Measurements from ENCODE around the gene NOXRED1. TPM values are rescaled to one million over a fixed set of nuclear protein-coding genes. Genes with fewer than 3 reads are reported as not detected.
A peak's percentile ranks its signal among the peaks of the same experiment; 100 is the strongest.

The NOXRED1 gene
- polyA plus RNA-seq, 1 experiment: 0.18 TPM

- no peaks in the 10 kb centered on the region for H3K27me3 ChIP-seq (ENCODE audit: control insufficient read depth, insufficient read depth, low read length)
- peaks cover 15% of the 10 kb centered on the region for H3K36me3 ChIP-seq (ENCODE audit: control insufficient read depth, insufficient read depth, low read length)
- CTCF ChIA-PET: interaction anchor here (0.5 to 3.8 kb wide), 21 partner anchors 8 to 295 kb away, joined by 3 to 41 read pairs (median 3); no protein-coding TSS in a partner anchor
- H3K4me3 ChIP-seq (ENCODE audit: low read depth, low read length): peak overlapping the region; percentile 94
- peak; percentile 80 for TF ChIP-seq CTCF (IDR thresholded peaks at IDR 0.05; ENCODE audit: insufficient read depth, low read depth, low read length)
- DNase-seq (ENCODE audit: low read depth): no peak
- POLR2A ChIA-PET: no interaction called here
Observed at GRCh38 chr14:77459072-77459723, 35.9 kb upstream of the NOXRED1 start.

- CTCF ChIA-PET: interaction anchor here (1.0 to 3.8 kb wide), 18 partner anchors 9 to 272 kb away, joined by 3 to 41 read pairs (median 5); no protein-coding TSS in a partner anchor
- H3K4me3 ChIP-seq (ENCODE audit: low read depth, low read length): peak overlapping the region; percentile 94
- H3K27me3 ChIP-seq (ENCODE audit: control insufficient read depth, insufficient read depth, low read length): no peaks in the 10 kb centered on the region
- no peak for DNase-seq (ENCODE audit: low read depth)
- POLR2A ChIA-PET: no interaction called here
- no peak for TF ChIP-seq CTCF (IDR thresholded peaks at IDR 0.05; ENCODE audit: insufficient read depth, low read depth, low read length)
- H3K36me3 ChIP-seq (ENCODE audit: control insufficient read depth, insufficient read depth, low read length): peaks cover 13% of the 10 kb centered on the region
Observed at GRCh38 chr14:77458249-77458950, 35.1 kb upstream of the NOXRED1 start.

GRCh38 chr14:77457522-77458248, 34.4 kb upstream of the NOXRED1 start, which contains the start of the genes AHSA1 and VIPAS39:
Gene AHSA1 (plus strand): TSS chr14:77458093. CDS start chr14:77458190, 97 bp downstream.
Gene VIPAS39 (minus strand): TSS chr14:77457601. CDS start chr14:77454102, 3,499 bp downstream.
- peak; percentile 96 for DNase-seq (ENCODE audit: low read depth)
- CTCF ChIA-PET: interaction anchor here (0.6 to 3.8 kb wide), 7 partner anchors 15 to 335 kb away, joined by 3 to 41 read pairs (median 3); no protein-coding TSS in a partner anchor
- H3K4me3 ChIP-seq (ENCODE audit: low read depth, low read length): peak within 1 kb of the TSS; percentile 94
- no peaks in the 10 kb centered on the region for H3K27me3 ChIP-seq (ENCODE audit: control insufficient read depth, insufficient read depth, low read length)
- POLR2A ChIA-PET: interaction anchor here (0.5 to 0.7 kb wide), 3 partner anchors 20 to 418 kb away, joined by 3 to 5 read pairs (median 3); no protein-coding TSS in a partner anchor
- TF ChIP-seq CTCF (IDR thresholded peaks at IDR 0.05; ENCODE audit: insufficient read depth, low read depth, low read length): no peak
- peaks cover 9% of the 10 kb centered on the region for H3K36me3 ChIP-seq (ENCODE audit: control insufficient read depth, insufficient read depth, low read length)

- no peak for TF ChIP-seq CTCF (IDR thresholded peaks at IDR 0.05; ENCODE audit: insufficient read depth, low read depth, low read length)
- CTCF ChIA-PET: interaction anchor here (0.6 to 3.8 kb wide), 4 partner anchors 11 to 335 kb away, joined by 3 to 41 read pairs (median 5); no protein-coding TSS in a partner anchor
- DNase-seq (ENCODE audit: low read depth): no peak
- peaks cover 5% of the 10 kb centered on the region for H3K36me3 ChIP-seq (ENCODE audit: control insufficient read depth, insufficient read depth, low read length)
- no peaks in the 10 kb centered on the region for H3K27me3 ChIP-seq (ENCODE audit: control insufficient read depth, insufficient read depth, low read length)
- H3K4me3 ChIP-seq (ENCODE audit: low read depth, low read length): peak overlapping the region; percentile 94
- POLR2A ChIA-PET: interaction anchor here (0.5 to 0.7 kb wide), 3 partner anchors 19 to 418 kb away, joined by 3 to 5 read pairs (median 3); no protein-coding TSS in a partner anchor
Observed at GRCh38 chr14:77457115-77457521, 33.8 kb upstream of the NOXRED1 start.

Data from BJ (cell line).